HepG2 (cell line): Measurements from ENCODE around the gene SDCCAG8. TPM values are rescaled to one million over a fixed set of nuclear protein-coding genes. Genes with fewer than 3 reads are reported as not detected.

Source experiments
- ATAC-seq: fragments of 200-7000 bp; cut with Tn5 transposase; 3 replicates; pipeline ENCODE4 v1.9.1; 2020; ENCODE audit warnings: mild to moderate bottlenecking, moderate library complexity
- BruUV-seq: library from RNA; stranded (reverse); fragments of 400-500 nt; replicated peaks from 2 replicates; lab custom pipeline; 2021; lab: Mats Ljungman, UMichigan
- CTCF ChIA-PET: fragments of 300-600 bp; formaldehyde crosslinking; extraction: SDS; loops from one replicate; lab custom pipeline; 2021; ENCODE audit warnings: low total read pairs, inconsistent platforms, low intra/inter-chr PET ratio; lab: Yijun Ruan, JAX
- POLR2A ChIA-PET: fragments of 350-600 bp; sonication (Branson Sonifier 250); formaldehyde crosslinking; loops from one replicate; lab custom pipeline; 2020; ENCODE audit warnings: antibody characterized with exemption, inconsistent platforms; lab: Yijun Ruan, JAX
- DNase-seq: peaks from one replicate; pipeline ENCODE4 v3.0.0-alpha.2; 2015; ENCODE audit warnings: low spot score
- FAIRE-seq: peaks from 3 replicates; lab custom pipeline; 2011; peaks lifted over from hg19 to GRCh38; lab: Jason Lieb, UNC
- H2AFZ ChIP-seq: one replicate; pipeline ENCODE4 v1.6.1; 2011; ENCODE audit warnings: low read length, inconsistent platforms
- H3K27ac ChIP-seq: fragments of 300-600 bp; 3 replicates; pipeline ENCODE4 v1.8.0; 2011; ENCODE audit warnings: mixed run types, mild to moderate bottlenecking, mixed read lengths, low read length, inconsistent platforms; ENCODE audit not compliant: insufficient read depth; ENCODE audit errors: extremely low read length
- H3K27me3 ChIP-seq, 2 experiments: fragments of 200-600 bp in 1 of 2; 2 replicates in 1 of 2; 3 replicates in 1 of 2; pipeline versions ENCODE4 v1.6.0 to v1.8.0; 2011; ENCODE audit warnings: low read length in 2 of 2, mild to moderate bottlenecking in 2 of 2, moderate library complexity in 2 of 2, inconsistent platforms in 1 of 2; ENCODE audit not compliant: insufficient read depth in 2 of 2, control insufficient read depth in 1 of 2
- H3K36me3 ChIP-seq, 2 experiments: fragments of 200-600 bp in 1 of 2; replicated peaks in 1 of 2; 2 replicates in 1 of 2; 3 replicates in 1 of 2; pipeline versions ENCODE4 v1.5.1 to v1.8.0; 2011; ENCODE audit warnings: low read length in 2 of 2, inconsistent platforms in 1 of 2; ENCODE audit not compliant: insufficient read depth in 2 of 2, control insufficient read depth in 1 of 2
- H3K4me1 ChIP-seq: 2 replicates; pipeline ENCODE4 v1.5.1; 2012; ENCODE audit warnings: low read length, inconsistent platforms; ENCODE audit not compliant: insufficient read depth
- H3K4me2 ChIP-seq: 2 replicates; pipeline ENCODE4 v1.6.0; 2011; ENCODE audit warnings: low read depth, low read length, inconsistent platforms
- H3K4me3 ChIP-seq, 3 experiments: fragments of 200-600 bp in 1 of 3; sonication (generic), shearing (Covaris generic) in 1 of 3; replicated peaks in 1 of 3; 2 replicates each; pipeline ENCODE4 v1.5.1; 2011 to 2016; ENCODE audit warnings: low read length in 3 of 3, inconsistent platforms in 2 of 3, low read depth in 2 of 3, mild to moderate bottlenecking in 2 of 3, control low read depth in 1 of 3, mixed read lengths in 1 of 3; ENCODE audit not compliant: insufficient read depth in 1 of 3
- H3K79me2 ChIP-seq: one replicate; pipeline ENCODE4 v1.6.1; 2011; ENCODE audit warnings: low read length, inconsistent platforms; ENCODE audit not compliant: insufficient read depth
- H3K9ac ChIP-seq: 2 replicates; pipeline ENCODE4 v1.6.0; 2011; ENCODE audit warnings: mild to moderate bottlenecking, low read depth, low read length, inconsistent platforms; ENCODE audit not compliant: insufficient read depth
- H3K9me3 ChIP-seq: 2 replicates; pipeline ENCODE4 v1.5.1; 2012; ENCODE audit warnings: mild to moderate bottlenecking, low read length
- H4K20me1 ChIP-seq: 2 replicates; pipeline ENCODE4 v1.6.0; 2011; ENCODE audit warnings: inconsistent platforms, mild to moderate bottlenecking, low read length, moderate library complexity; ENCODE audit not compliant: insufficient read depth
- ATM ChIP-seq: fragments of 450-650 bp; IDR thresholded peaks from 2 replicates; pipeline ENCODE4 v1.7.1; 2017; ENCODE audit warnings: mild to moderate bottlenecking, borderline replicate concordance
- CBX2 ChIP-seq, 2 experiments: fragments of 200-600 bp in 1 of 2; sonication (generic); formaldehyde crosslinking in 1 of 2; IDR thresholded peaks; 2 replicates each; pipeline versions ENCODE4 v1.7.0 to v1.8.1; 2018 to 2022; ENCODE audit warnings: low read depth in 2 of 2, low read length in 1 of 2, mild to moderate bottlenecking in 1 of 2, missing genetic modification reagents in 1 of 2
- DPF2 ChIP-seq: sonication (generic); formaldehyde crosslinking; IDR thresholded peaks from 2 replicates; pipeline ENCODE4 v1.4.0; 2020; ENCODE audit warnings: mild to moderate bottlenecking, low read depth, missing genetic modification reagents, borderline replicate concordance
- FOXA3 ChIP-seq: IDR thresholded peaks from 2 replicates; pipeline ENCODE4 v1.6.1; 2016; ENCODE audit warnings: missing genetic modification reagents, missing compliant biosample characterization
- KDM5A ChIP-seq: fragments of 200-600 bp; sonication (generic); IDR thresholded peaks from 2 replicates; pipeline ENCODE4 v1.7.0; 2018; ENCODE audit warnings: antibody characterized with exemption, mild to moderate bottlenecking, low read length, borderline replicate concordance
- MED8 ChIP-seq: sonication (generic); formaldehyde crosslinking; IDR thresholded peaks from 2 replicates; pipeline ENCODE4 v1.8.1; 2023; ENCODE audit warnings: mild to moderate bottlenecking, missing genetic modification reagents; ENCODE audit not compliant: insufficient replicate concordance
- MIER3 ChIP-seq: IDR thresholded peaks from 2 replicates; pipeline ENCODE4 v1.6.1; 2016; ENCODE audit warnings: missing compliant biosample characterization, borderline replicate concordance
- NPAS2 ChIP-seq: sonication (generic); formaldehyde crosslinking; IDR thresholded peaks from 2 replicates; pipeline ENCODE4 v1.8.0; 2022; ENCODE audit warnings: mild to moderate bottlenecking, missing genetic modification reagents, borderline replicate concordance
- SP1 ChIP-seq, 2 experiments: fragments of 450-650 bp in 1 of 2; sonication (generic) in 1 of 2; formaldehyde crosslinking in 1 of 2; IDR thresholded peaks; 2 replicates each; pipeline versions ENCODE4 v1.4.0 to v1.6.1; 2016 to 2020; ENCODE audit warnings: missing genetic modification reagents in 1 of 2
- TBL1XR1 ChIP-seq: fragments of 150-350 bp; IDR thresholded peaks from 2 replicates; pipeline ENCODE4 v1.6.1; 2014; ENCODE audit warnings: borderline replicate concordance, low read length; ENCODE audit not compliant: partially characterized antibody
- ZFP62 ChIP-seq: sonication (generic); formaldehyde crosslinking; IDR thresholded peaks from 2 replicates; pipeline ENCODE4 v1.4.0; 2020; ENCODE audit warnings: missing genetic modification reagents
- ZFYVE20 ChIP-seq: sonication (generic); formaldehyde crosslinking; IDR thresholded peaks from 2 replicates; pipeline ENCODE4 v1.8.0; 2023; ENCODE audit warnings: low read depth, mild to moderate bottlenecking, moderate library complexity, missing genetic modification reagents, borderline replicate concordance
- ZNF251 ChIP-seq: sonication (generic); formaldehyde crosslinking; IDR thresholded peaks from 2 replicates; pipeline ENCODE4 v1.9.0; 2021; ENCODE audit warnings: mild to moderate bottlenecking, missing genetic modification reagents
- ZNF354B ChIP-seq: sonication (generic); formaldehyde crosslinking; IDR thresholded peaks from 2 replicates; pipeline ENCODE4 v1.8.0; 2022; ENCODE audit warnings: mild to moderate bottlenecking, missing genetic modification reagents
- ZSCAN31 ChIP-seq: sonication (generic); formaldehyde crosslinking; IDR thresholded peaks from 2 replicates; pipeline ENCODE4 v1.5.0; 2020; ENCODE audit warnings: low read depth, mild to moderate bottlenecking, missing genetic modification reagents
- WGBS: methylation state at CpG from one replicate; pipeline ENCODE4 v1.1.6; 2017; ENCODE audit warnings: low lambda C conversion rate; 5-methylcytosine and 5-hydroxymethylcytosine counted together
- in situ Hi-C: cut with HindIII; loops from 2 replicates; pipeline ENCODE4 v1.10.0; 2017; ENCODE audit warnings: low pct_unique_long_range_greater_than_20kb; ENCODE audit not compliant: extremely low pct_ligation_motif_present
- intact Hi-C: fragments of 100-400 bp; cut with micrococcal nuclease; formaldehyde crosslinking; loops from one replicate; pipeline ENCODE4 v1.10.0; 2022; ENCODE audit not compliant: unreplicated experiment
- polyA plus RNA-seq, 8 experiments: library from polyadenylated mRNA; depleted of rRNA in 3 of 8; stranded (reverse) in 7 of 8; unstranded in 1 of 8; fragments of >200 nt; fragmentation: Illumina TruSeq in 4 of 8; extraction: Trizol in 4 of 8; gene quantifications; 2 replicates each; pipeline versions ENCODE4 v1.2.1 to v1.2.3, GENCODE V29; 2011 to 2016; ENCODE audit warnings: low read depth in 4 of 8, missing spikeins in 1 of 8, mixed read lengths in 1 of 8; ENCODE audit not compliant: insufficient read depth in 1 of 8
- total RNA-seq, 5 experiments: library from RNA; depleted of rRNA; stranded (reverse); fragments of >200 nt; fragmentation: Illumina TruSeq; extraction: Trizol; gene quantifications; 2 replicates each; pipeline ENCODE4 v1.2.3, GENCODE V29; 2016; ENCODE audit warnings: low read depth in 1 of 5
- TF ChIP-seq, protein P1 (sequence below): sonication (generic); formaldehyde crosslinking; IDR thresholded peaks from 2 replicates; pipeline ENCODE4 v1.5.0; 2020; ENCODE audit warnings: mild to moderate bottlenecking, missing genetic modification reagents
- TF ChIP-seq, protein P2 (sequence below): sonication (generic); formaldehyde crosslinking; IDR thresholded peaks from 2 replicates; pipeline ENCODE4 v1.4.0; 2020; ENCODE audit warnings: missing genetic modification reagents, borderline replicate concordance

Gene SDCCAG8
- total and polyA plus RNA-seq, 2 of the 13 experiments (the other 11 are each of a cell fraction or from before 2014, with no cell fraction given), result 9.5 to 13.4 TPM

DNA sequence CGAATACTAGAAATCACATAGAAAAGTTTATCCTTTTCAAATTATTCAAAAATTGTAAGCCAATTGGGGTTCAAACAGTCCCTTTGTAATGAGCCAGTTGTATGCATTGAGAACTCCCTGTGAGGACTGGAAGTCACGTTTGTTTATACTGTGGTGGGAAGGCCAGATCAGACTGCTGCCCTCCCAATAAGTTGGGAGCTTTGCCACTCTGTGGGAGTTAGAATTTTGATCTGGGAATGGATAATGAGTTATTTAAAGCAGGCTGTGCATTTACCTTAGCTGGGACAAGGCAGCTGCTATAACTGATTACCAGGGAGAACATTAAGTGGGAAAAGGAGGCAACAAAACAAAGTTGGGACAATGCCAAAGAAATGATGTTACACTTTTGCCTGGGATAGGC is 178.8 kb downstream of the SDCCAG8 start (continued):
- TF ChIP-seq SP1 (IDR thresholded peaks at IDR 0.05) (no peak), SP1 (CRISPR knock-in tag; IDR thresholded peaks at IDR 0.05) (no peak), ZSCAN31 (CRISPR knock-in tag) (no peak), ATM (no peak), TBL1XR1 (no peak), ZFP62 (CRISPR knock-in tag) (no peak)
- TF ChIP-seq, all 625 proteins: peak for 0

DNA sequence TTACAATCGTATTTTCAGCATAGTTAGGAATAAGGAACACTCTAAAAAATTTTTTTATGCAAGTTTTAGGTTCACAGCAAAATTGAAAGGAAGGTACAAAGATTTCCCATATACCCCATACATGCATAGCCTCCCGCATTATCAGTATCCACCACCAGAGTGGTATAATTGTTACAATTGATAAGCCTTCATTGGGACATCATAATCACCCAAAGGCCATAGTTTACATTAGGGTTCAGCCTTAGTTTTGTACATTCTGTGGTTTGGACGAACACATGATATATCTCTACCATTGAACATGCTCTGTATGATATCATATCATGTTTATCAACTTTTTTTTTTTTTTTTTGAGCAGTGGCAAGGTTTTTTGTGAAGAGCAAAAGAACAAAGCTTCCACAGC is 180.0 kb downstream of the SDCCAG8 start:
- Histone ChIP-seq H3K27me3 (no peaks in the 10 kb centered on the region), H2AFZ (no peak overlapping the region), H3K9ac (no peak overlapping the region), H3K4me1 (no peaks in the 10 kb centered on the region), H3K9me3 (no peaks in the 10 kb centered on the region), H4K20me1 (no peaks in the 10 kb centered on the region), H3K4me3 (no peak overlapping the region), H3K79me2 (no peaks in the 10 kb centered on the region), H3K4me2 (no peak overlapping the region), H3K27ac (no peak overlapping the region), H3K36me3 (no peaks in the 10 kb centered on the region)
- FAIRE-seq (no peak), ATAC-seq (no peak), DNase-seq (no peak)
- in situ Hi-C loops (no loop called here), intact Hi-C loops (no loop called here)
- no TSS peak for BruUV-seq
- TF ChIP-seq DPF2 (no peak), ZFYVE20 (CRISPR knock-in tag) (no peak), CBX2 (IDR thresholded peaks at IDR 0.05; ENCODE audit: low read depth, low read length) (no peak), CBX2 (CRISPR knock-in tag; IDR thresholded peaks at IDR 0.05; ENCODE audit: low read depth) (no peak), NPAS2 (CRISPR knock-in tag) (no peak), ZNF354B (CRISPR knock-in tag) (no peak), FOXA3 (no peak), ZNF251 (CRISPR knock-in tag) (no peak), KDM5A (no peak), MED8 (no peak), MIER3 (CRISPR knock-in tag) (no peak)
- TF ChIP-seq, protein P1, sequence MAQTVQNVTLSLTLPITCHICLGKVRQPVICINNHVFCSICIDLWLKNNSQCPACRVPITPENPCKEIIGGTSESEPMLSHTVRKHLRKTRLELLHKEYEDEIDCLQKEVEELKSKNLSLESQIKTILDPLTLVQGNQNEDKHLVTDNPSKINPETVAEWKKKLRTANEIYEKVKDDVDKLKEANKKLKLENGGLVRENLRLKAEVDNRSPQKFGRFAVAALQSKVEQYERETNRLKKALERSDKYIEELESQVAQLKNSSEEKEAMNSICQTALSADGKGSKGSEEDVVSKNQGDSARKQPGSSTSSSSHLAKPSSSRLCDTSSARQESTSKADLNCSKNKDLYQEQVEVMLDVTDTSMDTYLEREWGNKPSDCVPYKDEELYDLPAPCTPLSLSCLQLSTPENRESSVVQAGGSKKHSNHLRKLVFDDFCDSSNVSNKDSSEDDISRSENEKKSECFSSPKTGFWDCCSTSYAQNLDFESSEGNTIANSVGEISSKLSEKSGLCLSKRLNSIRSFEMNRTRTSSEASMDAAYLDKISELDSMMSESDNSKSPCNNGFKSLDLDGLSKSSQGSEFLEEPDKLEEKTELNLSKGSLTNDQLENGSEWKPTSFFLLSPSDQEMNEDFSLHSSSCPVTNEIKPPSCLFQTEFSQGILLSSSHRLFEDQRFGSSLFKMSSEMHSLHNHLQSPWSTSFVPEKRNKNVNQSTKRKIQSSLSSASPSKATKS (CRISPR knock-in tag), result no peak
- TF ChIP-seq, protein P2, sequence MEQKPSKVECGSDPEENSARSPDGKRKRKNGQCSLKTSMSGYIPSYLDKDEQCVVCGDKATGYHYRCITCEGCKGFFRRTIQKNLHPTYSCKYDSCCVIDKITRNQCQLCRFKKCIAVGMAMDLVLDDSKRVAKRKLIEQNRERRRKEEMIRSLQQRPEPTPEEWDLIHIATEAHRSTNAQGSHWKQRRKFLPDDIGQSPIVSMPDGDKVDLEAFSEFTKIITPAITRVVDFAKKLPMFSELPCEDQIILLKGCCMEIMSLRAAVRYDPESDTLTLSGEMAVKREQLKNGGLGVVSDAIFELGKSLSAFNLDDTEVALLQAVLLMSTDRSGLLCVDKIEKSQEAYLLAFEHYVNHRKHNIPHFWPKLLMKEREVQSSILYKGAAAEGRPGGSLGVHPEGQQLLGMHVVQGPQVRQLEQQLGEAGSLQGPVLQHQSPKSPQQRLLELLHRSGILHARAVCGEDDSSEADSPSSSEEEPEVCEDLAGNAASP (CRISPR knock-in tag), result no peak
- POLR2A ChIA-PET, result no interaction called here
- CTCF ChIA-PET, result no interaction called here
- 81% methylated on average over 3 of the region's 3 CpGs for WGBS
